Hepatocyte (in vitro differentiated cells): Measurements from ENCODE around the gene EPB41L4B. TPM values are rescaled to one million over a fixed set of nuclear protein-coding genes. Genes with fewer than 3 reads are reported as not detected.

ENCODE experiments used
- DNase-seq: peaks from one replicate; pipeline ENCODE4 v3.0.0-alpha.2; 2016; ENCODE audit warnings: low spot score
- H2AFZ ChIP-seq: fragments of 200-600 bp; sonication (generic); 2 replicates; pipeline ENCODE4 v1.6.0; 2016; ENCODE audit warnings: antibody characterized with exemption, mild to moderate bottlenecking
- H3K27ac ChIP-seq: fragments of 200-600 bp; sonication (generic); 2 replicates; pipeline ENCODE4 v1.5.1; 2016; ENCODE audit warnings: mild to moderate bottlenecking
- H3K27me3 ChIP-seq: fragments of 200-600 bp; sonication (generic); 2 replicates; pipeline ENCODE4 v1.6.1; 2016
- H3K36me3 ChIP-seq: fragments of 200-600 bp; sonication (generic); replicated peaks from 2 replicates; pipeline ENCODE4 v1.5.1; 2016; ENCODE audit warnings: low read depth; ENCODE audit not compliant: insufficient read depth
- H3K4me1 ChIP-seq: fragments of 200-600 bp; sonication (generic); 2 replicates; pipeline ENCODE4 v1.5.1; 2016; ENCODE audit warnings: mild to moderate bottlenecking, moderate library complexity; ENCODE audit not compliant: insufficient read depth
- H3K4me2 ChIP-seq: fragments of 200-600 bp; sonication (generic); 2 replicates; pipeline ENCODE4 v1.6.0; 2016
- H3K4me3 ChIP-seq: fragments of 200-600 bp; sonication (generic); 2 replicates; pipeline ENCODE4 v1.5.1; 2016; ENCODE audit warnings: mild to moderate bottlenecking
- H3K79me2 ChIP-seq: fragments of 200-600 bp; sonication (generic); 2 replicates; pipeline ENCODE4 v1.6.0; 2017; ENCODE audit warnings: mild to moderate bottlenecking
- H3K9me2 ChIP-seq: fragments of 200-600 bp; sonication (generic); replicated peaks from 2 replicates; pipeline ENCODE4 v1.6.0; 2017; ENCODE audit warnings: mild to moderate bottlenecking; ENCODE audit not compliant: insufficient read depth
- H3K9me3 ChIP-seq: fragments of 200-600 bp; sonication (generic); 2 replicates; pipeline ENCODE4 v1.5.1; 2016; ENCODE audit warnings: low read depth, mild to moderate bottlenecking
- H4K20me1 ChIP-seq: fragments of 200-600 bp; sonication (generic); 2 replicates; pipeline ENCODE4 v1.6.0; 2016; ENCODE audit warnings: mild to moderate bottlenecking; ENCODE audit not compliant: insufficient read depth, poor library complexity, severe bottlenecking
- CTCF ChIP-seq: fragments of 200-600 bp; sonication (generic); IDR thresholded peaks from 2 replicates; pipeline ENCODE4 v1.5.1; 2016; ENCODE audit warnings: antibody characterized with exemption, mild to moderate bottlenecking; ENCODE audit not compliant: poor library complexity
- EZH2 ChIP-seq: fragments of 200-600 bp; sonication (generic); IDR thresholded peaks from 2 replicates; pipeline ENCODE4 v1.6.1; 2016; ENCODE audit warnings: antibody characterized with exemption, mild to moderate bottlenecking, borderline replicate concordance
- EZH2phosphoT487 ChIP-seq: fragments of 200-600 bp; sonication (generic); IDR thresholded peaks from one replicate; pipeline ENCODE4 v1.6.1; 2018; ENCODE audit warnings: antibody characterized with exemption, mild to moderate bottlenecking, low read depth, moderate library complexity; ENCODE audit not compliant: unreplicated experiment, severe bottlenecking
- WGBS: methylation state at CpG from one replicate; pipeline ENCODE4 v1.1.6; 2016; ENCODE audit warnings: low lambda C conversion rate; ENCODE audit errors: missing lambda C conversion rate; 5-methylcytosine and 5-hydroxymethylcytosine counted together
- polyA plus RNA-seq: library from polyadenylated mRNA; unstranded; fragments of >200 nt; fragmentation: Nextera tagmentation; extraction: Ambion mirVana; gene quantifications from 2 replicates; pipeline ENCODE4 v1.2.1, GENCODE V29; 2016
- total RNA-seq: library from RNA; depleted of rRNA; stranded (reverse); fragments of >200 nt; gene quantifications from 2 replicates; pipeline ENCODE4 v1.2.3, GENCODE V29; 2014

The EPB41L4B gene
- total and polyA plus RNA-seq, 2 experiments from 2014 or later, result 11.1 to 20.6 TPM

- Histone ChIP-seq H3K27ac (peak overlapping the region; percentile 66), H3K4me1 (peaks cover 25% of the 10 kb centered on the region), H3K9me3 (no peaks in the 10 kb centered on the region), H3K4me3 (no peak overlapping the region), H3K4me2 (no peak overlapping the region), H3K9me2 (no peaks in the 10 kb centered on the region), H3K27me3 (no peaks in the 10 kb centered on the region), H3K79me2 (peaks cover 65% of the 10 kb centered on the region), H3K36me3 (no peaks in the 10 kb centered on the region), H2AFZ (no peak overlapping the region), H4K20me1 (no peaks in the 10 kb centered on the region)
- TF ChIP-seq EZH2, result no peak
- TF ChIP-seq CTCF, result no peak
- no peak for TF ChIP-seq EZH2phosphoT487
- 98% methylated on average over 8 of the region's 8 CpGs for WGBS
- no peak for DNase-seq
These were observed 15.1 kb downstream of the EPB41L4B start for GRCh38 chr9:109305801-109306200.

GRCh38 chr9:109304347-109304746 lies 16.5 kb downstream of the EPB41L4B start:
- peaks cover 60% of the 10 kb centered on the region for H3K79me2 ChIP-seq
- H3K4me3 ChIP-seq, result no peak overlapping the region
- DNase-seq, result no peak
- no peaks in the 10 kb centered on the region for H3K36me3 ChIP-seq
- H3K27me3 ChIP-seq, result no peaks in the 10 kb centered on the region
- H2AFZ ChIP-seq, result no peak overlapping the region
- peaks cover 25% of the 10 kb centered on the region for H3K4me1 ChIP-seq
- no peaks in the 10 kb centered on the region for H3K9me3 ChIP-seq
- WGBS, result 67% methylated on average over 3 of the region's 3 CpGs
- peak overlapping the region; percentile 29 for H3K27ac ChIP-seq
- H3K9me2 ChIP-seq, result no peaks in the 10 kb centered on the region
- H4K20me1 ChIP-seq, result no peaks in the 10 kb centered on the region
- TF ChIP-seq EZH2phosphoT487 (no peak), EZH2 (no peak), CTCF (no peak)
- no peak overlapping the region for H3K4me2 ChIP-seq

GRCh38 chr9:109303900-109304299 lies 17.0 kb downstream of the EPB41L4B start:
- Histone ChIP-seq H3K4me2 (no peak overlapping the region), H3K79me2 (peaks cover 60% of the 10 kb centered on the region)
- WGBS, result 98% methylated on average over 2 of the region's 2 CpGs

More at GRCh38 chr9:109303900-109304299, 17.0 kb downstream of the EPB41L4B start:
- H3K36me3 ChIP-seq, result no peaks in the 10 kb centered on the region
- TF ChIP-seq CTCF (no peak), EZH2phosphoT487 (no peak), EZH2 (no peak)
- H4K20me1 ChIP-seq, result no peaks in the 10 kb centered on the region
- no peak overlapping the region for H3K4me3 ChIP-seq
- H3K4me1 ChIP-seq, result peaks cover 25% of the 10 kb centered on the region
- no peak for DNase-seq
- H2AFZ ChIP-seq, result no peak overlapping the region
- no peaks in the 10 kb centered on the region for H3K9me2 ChIP-seq
- no peaks in the 10 kb centered on the region for H3K27me3 ChIP-seq
- no peaks in the 10 kb centered on the region for H3K9me3 ChIP-seq
- peak overlapping the region; percentile 29 for H3K27ac ChIP-seq
